SK-N-SH (cell line): ENCODE measurements around the gene BTNL2. TPM values are rescaled to one million over a fixed set of nuclear protein-coding genes. Genes with fewer than 3 reads are reported as not detected.

Experiments
- CTCF ChIA-PET: fragments of 300-600, 350-600 bp; formaldehyde crosslinking; extraction: SDS; loops from one replicate; lab custom pipeline; 2021; lab: Yijun Ruan, JAX
- POLR2A ChIA-PET: fragments of 350-600 bp; sonication (Branson Sonifier 250); formaldehyde crosslinking; extraction: SDS; loops from one replicate; lab custom pipeline; 2020; ENCODE audit warnings: antibody characterized with exemption, inconsistent platforms; lab: Yijun Ruan, JAX
- DNase-seq: peaks from one replicate; pipeline ENCODE4 v3.0.0; 2012
- H2AFZ ChIP-seq: fragments of 200-600 bp; sonication (generic); 2 replicates; pipeline ENCODE4 v1.8.1; 2016; ENCODE audit warnings: antibody characterized with exemption, mild to moderate bottlenecking, low read depth
- H3F3A ChIP-seq: fragments of 200-600 bp; sonication (generic); replicated peaks from 2 replicates; pipeline ENCODE3; 2016; ENCODE audit warnings: antibody characterized with exemption, mild to moderate bottlenecking; ENCODE audit not compliant: insufficient read depth
- H3K27ac ChIP-seq, 2 experiments: fragments of 200-500 bp in 1 of 2; fragments of 200-600 bp in 1 of 2; sonication (Bioruptor generic) in 1 of 2; sonication (generic), shearing (Covaris generic) in 1 of 2; 2 replicates each; pipeline versions ENCODE4 v1.5.1 to v1.6.1; 2014 to 2016; ENCODE audit warnings: low read depth in 2 of 2, inconsistent platforms in 1 of 2, low read length in 1 of 2, mild to moderate bottlenecking in 1 of 2, mixed read lengths in 1 of 2
- H3K27me3 ChIP-seq: fragments of 200-600 bp; sonication (generic), shearing (Covaris generic); 2 replicates; pipeline ENCODE4 v1.6.1; 2016; ENCODE audit warnings: mixed run types; ENCODE audit not compliant: insufficient read depth
- H3K36me3 ChIP-seq, 2 experiments: fragments of 200-500 bp in 1 of 2; fragments of 200-600 bp in 1 of 2; sonication (Bioruptor generic) in 1 of 2; sonication (generic) in 1 of 2; replicated peaks in 1 of 2; 2 replicates each; pipeline versions ENCODE3 to v1.5.1; 2014 to 2016; ENCODE audit warnings: low read length in 1 of 2, mild to moderate bottlenecking in 1 of 2; ENCODE audit not compliant: insufficient read depth in 2 of 2, control insufficient read depth in 1 of 2
- H3K4me1 ChIP-seq, 2 experiments: fragments of 200-500 bp in 1 of 2; fragments of 200-600 bp in 1 of 2; sonication (Bioruptor generic) in 1 of 2; sonication (generic), shearing (Covaris generic) in 1 of 2; 2 replicates each; pipeline versions ENCODE4 v1.5.1 to v1.6.1; 2014 to 2016; ENCODE audit warnings: low read depth in 1 of 2, low read length in 1 of 2, mixed run types in 1 of 2; ENCODE audit not compliant: insufficient read depth in 2 of 2, control insufficient read depth in 1 of 2
- H3K4me2 ChIP-seq: fragments of 200-600 bp; sonication (generic), shearing (Covaris generic); 2 replicates; pipeline ENCODE4 v1.6.1; 2017; ENCODE audit warnings: mixed run types
- H3K4me3 ChIP-seq, 2 experiments: fragments of 200-500 bp in 1 of 2; fragments of 200-600 bp in 1 of 2; sonication (Bioruptor generic) in 1 of 2; sonication (generic), shearing (Covaris generic) in 1 of 2; 2 replicates each; pipeline versions ENCODE4 v1.5.1 to v1.8.1; 2014 to 2016; ENCODE audit warnings: low read depth in 2 of 2, inconsistent platforms in 1 of 2, low read length in 1 of 2, mild to moderate bottlenecking in 1 of 2, mixed read lengths in 1 of 2, moderate library complexity in 1 of 2
- H3K79me2 ChIP-seq: fragments of 200-600 bp; sonication (generic); 2 replicates; pipeline ENCODE4 v1.8.1; 2017; ENCODE audit warnings: mild to moderate bottlenecking; ENCODE audit not compliant: insufficient read depth
- H3K9ac ChIP-seq: fragments of 200-600 bp; sonication (generic); 2 replicates; pipeline ENCODE4 v1.6.1; 2017; ENCODE audit warnings: mixed run types
- H3K9me2 ChIP-seq: fragments of 200-600 bp; sonication (generic); 2 replicates; pipeline ENCODE4 v1.6.1; 2017; ENCODE audit warnings: mixed run types
- H3K9me3 ChIP-seq: fragments of 200-600 bp; sonication (generic); 2 replicates; pipeline ENCODE4 v1.6.1; 2017; ENCODE audit warnings: mixed run types, mild to moderate bottlenecking, moderate library complexity
- H4K20me1 ChIP-seq: fragments of 200-600 bp; sonication (generic); 2 replicates; pipeline ENCODE4 v1.6.1; 2017; ENCODE audit warnings: mild to moderate bottlenecking, mixed run types; ENCODE audit not compliant: insufficient read depth
- CHD2 ChIP-seq: fragments of 150-350 bp; IDR thresholded peaks from 2 replicates; pipeline ENCODE4 v1.6.1; 2018; ENCODE audit warnings: low read length; ENCODE audit not compliant: partially characterized antibody
- CTCF ChIP-seq: fragments of 200-600 bp; sonication (generic); IDR thresholded peaks from 2 replicates; pipeline ENCODE4 v1.6.1; 2017; ENCODE audit warnings: antibody characterized with exemption, mild to moderate bottlenecking, moderate library complexity
- ELF1 ChIP-seq: IDR thresholded peaks from 2 replicates; pipeline ENCODE4 v1.4.0; 2012
- FOXJ3 ChIP-seq: sonication (generic); formaldehyde crosslinking; IDR thresholded peaks from 2 replicates; pipeline ENCODE4 v1.5.1; 2020; ENCODE audit warnings: mild to moderate bottlenecking, missing genetic modification reagents
- FOXM1 ChIP-seq: IDR thresholded peaks from 2 replicates; pipeline ENCODE4 v1.4.0; 2012; ENCODE audit warnings: low read depth, mild to moderate bottlenecking
- GABPA ChIP-seq: IDR thresholded peaks from 2 replicates; pipeline ENCODE4 v1.4.0; 2012; ENCODE audit warnings: low read depth, mild to moderate bottlenecking
- JUND ChIP-seq: IDR thresholded peaks from 2 replicates; pipeline ENCODE4 v1.4.0; 2012
- MAX ChIP-seq: IDR thresholded peaks from 2 replicates; pipeline ENCODE4 v1.4.0; 2012; ENCODE audit warnings: low read depth
- POLR2AphosphoS5 ChIP-seq: IDR thresholded peaks from 2 replicates; pipeline ENCODE4 v1.6.1; 2012; ENCODE audit warnings: low read depth, low read length
- RAD21 ChIP-seq: IDR thresholded peaks from 2 replicates; pipeline ENCODE4 v1.6.1; 2012; ENCODE audit warnings: mild to moderate bottlenecking, low read length
- RXRA ChIP-seq: IDR thresholded peaks from 2 replicates; pipeline ENCODE4 v1.4.0; 2012; ENCODE audit warnings: low read depth, mild to moderate bottlenecking, borderline replicate concordance
- TCF12 ChIP-seq: IDR thresholded peaks from 2 replicates; pipeline ENCODE4 v1.4.0; 2012
- ZBTB33 ChIP-seq: IDR thresholded peaks from 2 replicates; pipeline ENCODE4 v1.4.0; 2012; ENCODE audit warnings: low read depth, borderline replicate concordance
- WGBS: methylation state at CpG from one replicate; pipeline ENCODE4 v1.1.6; 2017; ENCODE audit warnings: low lambda C conversion rate; 5-methylcytosine and 5-hydroxymethylcytosine counted together
- polyA plus RNA-seq, 3 experiments: library from polyadenylated mRNA; depleted of rRNA; stranded (reverse); fragments of >200 nt; gene quantifications; 2 replicates each; pipeline ENCODE4 v1.2.3, GENCODE V29; 2012
- TF ChIP-seq, protein P1 (sequence below): fragments of 150-350 bp; IDR thresholded peaks from 2 replicates; pipeline ENCODE4 v1.6.1; 2017; ENCODE audit warnings: antibody characterized with exemption, low read length, low read depth, borderline replicate concordance

Gene BTNL2
- polyA plus RNA-seq, 1 of the 3 experiments (the other 2 are of a cell fraction) = not detected

DNA sequence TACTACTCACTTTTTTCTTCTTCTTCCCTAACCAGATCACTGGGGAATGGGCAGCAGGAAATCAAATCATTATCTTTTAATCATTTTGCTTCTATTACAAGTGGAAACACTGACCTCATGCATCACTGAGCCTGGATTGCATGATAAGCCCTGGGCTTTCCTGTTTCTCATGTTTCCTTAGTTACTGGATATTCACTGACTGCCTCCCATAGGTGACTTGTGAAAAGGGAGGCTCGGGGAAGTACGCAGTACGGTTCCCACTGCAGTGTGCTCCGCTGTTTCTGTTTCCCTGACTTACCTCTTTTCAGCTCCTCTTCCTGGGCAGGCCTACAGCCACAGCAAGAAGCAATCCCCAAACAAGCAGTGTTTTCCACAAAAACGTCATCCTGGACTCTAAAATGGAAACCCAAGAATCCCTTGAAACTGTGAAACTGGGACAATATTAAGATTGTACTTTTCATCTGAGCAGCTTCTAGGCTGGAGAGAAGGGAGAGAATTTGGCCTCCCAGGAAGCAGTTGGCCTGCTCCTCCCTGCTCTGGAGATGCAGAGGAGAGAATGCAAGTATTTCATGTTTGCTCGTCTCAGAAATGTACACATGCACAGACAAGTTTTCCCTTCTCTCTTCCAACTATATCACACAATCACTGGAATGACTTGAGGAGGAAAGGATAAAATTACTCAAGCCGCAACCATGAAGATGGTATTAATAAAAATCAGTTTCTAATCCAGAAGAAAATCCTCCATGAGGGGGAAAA, 13.1 kb downstream of the BTNL2 start (continued):
- TF ChIP-seq JUND (no peak), ZBTB33 (no peak), CHD2 (no peak)

GRCh38 chr6:32391505-32391904, 15.5 kb downstream of the BTNL2 start:
- Histone ChIP-seq H3K36me3 (no peaks in the 10 kb centered on the region), H3K27ac (no peak overlapping the region), H3K4me3 (no peak overlapping the region), H3K9me2 (no peaks in the 10 kb centered on the region), H3K4me1 (no peaks in the 10 kb centered on the region), H3K9ac (no peak overlapping the region), H3K4me2 (no peak overlapping the region), H3F3A (no peaks in the 10 kb centered on the region), H3K27me3 (peaks cover 31% of the 10 kb centered on the region; the same call in 1 of the 2 replicates), H2AFZ (no peak overlapping the region), H3K79me2 (no peaks in the 10 kb centered on the region), H4K20me1 (no peaks in the 10 kb centered on the region), H3K9me3 (no peaks in the 10 kb centered on the region)
- DNase-seq = no peak
- TF ChIP-seq CTCF = no peak
- TF ChIP-seq RAD21 = no peak
- no peak for TF ChIP-seq RXRA
- TF ChIP-seq ELF1 = no peak
- TF ChIP-seq GABPA = no peak
- TF ChIP-seq, protein P1, sequence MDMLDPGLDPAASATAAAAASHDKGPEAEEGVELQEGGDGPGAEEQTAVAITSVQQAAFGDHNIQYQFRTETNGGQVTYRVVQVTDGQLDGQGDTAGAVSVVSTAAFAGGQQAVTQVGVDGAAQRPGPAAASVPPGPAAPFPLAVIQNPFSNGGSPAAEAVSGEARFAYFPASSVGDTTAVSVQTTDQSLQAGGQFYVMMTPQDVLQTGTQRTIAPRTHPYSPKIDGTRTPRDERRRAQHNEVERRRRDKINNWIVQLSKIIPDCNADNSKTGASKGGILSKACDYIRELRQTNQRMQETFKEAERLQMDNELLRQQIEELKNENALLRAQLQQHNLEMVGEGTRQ = no peak
- TF ChIP-seq TCF12 = no peak
- no peak for TF ChIP-seq MAX
- TF ChIP-seq FOXJ3 (CRISPR knock-in tag) = no peak
- TF ChIP-seq POLR2AphosphoS5 = no peak
- no peak for TF ChIP-seq JUND
- no peak for TF ChIP-seq FOXM1
- 31% methylated on average over 6 of the region's 6 CpGs for WGBS
- POLR2A ChIA-PET = no interaction called here
- CTCF ChIA-PET = no interaction called here
